ENCODE data around the gene RHBDF1. TPM values are rescaled to one million over a fixed set of nuclear protein-coding genes. Genes with fewer than 3 reads are reported as not detected.

RHBDF1 gene
- polyA plus RNA-seq, 1 of the 3 experiments (the other 2 are of a cell fraction) = 54.1 TPM

GRCh38 chr16:59440-60059 is 12.9 kb downstream of the RHBDF1 start:
- TF ChIP-seq CHD2 (IDR thresholded peaks at IDR 0.05; ENCODE audit: low read length, partially characterized antibody) = no peak
- TF ChIP-seq USF1 (IDR thresholded peaks at IDR 0.05; ENCODE audit: borderline replicate concordance, low read depth) = no peak
- no peak for TF ChIP-seq SMC3 (IDR thresholded peaks at IDR 0.05; ENCODE audit: low read depth, low read length)
- no peak for TF ChIP-seq RXRA (IDR thresholded peaks at IDR 0.05; ENCODE audit: borderline replicate concordance, low read depth)
- TF ChIP-seq POLR2AphosphoS5 (IDR thresholded peaks at IDR 0.05; ENCODE audit: low read depth, low read length) = no peak
- TF ChIP-seq ELF1 (IDR thresholded peaks at IDR 0.05) = no peak
- no peak for TF ChIP-seq TAF1 (IDR thresholded peaks at IDR 0.05; ENCODE audit: borderline replicate concordance, low read depth, low read length)
- WGBS (ENCODE audit: low lambda C conversion rate) = 94% methylated on average over 5 of the region's 14 CpGs
- no peak overlapping the region for H3K27ac ChIP-seq (ENCODE audit: low read depth in 2 of 2, low read length in 1 of 2)

GRCh38 chr16:58491-59439 is 13.7 kb downstream of the RHBDF1 start:
- H3K4me3 ChIP-seq (ENCODE audit: low read depth in 2 of 2, low read length in 1 of 2) = no peak overlapping the region
- POLR2A ChIA-PET = interaction anchor here (0.6 kb wide), 1 partner anchor 443 kb away, joined by 3 read pairs; no protein-coding TSS in a partner anchor
- peaks cover 0 to 4% of the 10 kb centered on the region in 2 experiments; a peak in 1 of 4 replicates for H3K4me1 ChIP-seq (ENCODE audit: control insufficient read depth in 1 of 2, insufficient read depth in 2 of 2, low read depth in 1 of 2, low read length in 1 of 2)
- no peak for TF ChIP-seq EP300 (IDR thresholded peaks at IDR 0.05; ENCODE audit: borderline replicate concordance in 1 of 2, low read depth in 1 of 2, low read length in 1 of 2)
- no peak for TF ChIP-seq USF1 (IDR thresholded peaks at IDR 0.05; ENCODE audit: borderline replicate concordance, low read depth)
- no peak for TF ChIP-seq RXRA (IDR thresholded peaks at IDR 0.05; ENCODE audit: borderline replicate concordance, low read depth)
- no peak for TF ChIP-seq TEAD4 (IDR thresholded peaks at IDR 0.05; ENCODE audit: borderline replicate concordance, insufficient read depth)
- TF ChIP-seq USF2 (IDR thresholded peaks at IDR 0.05; ENCODE audit: borderline replicate concordance, low read depth, low read length) = no peak
- no peak for TF ChIP-seq RAD21 (IDR thresholded peaks at IDR 0.05; ENCODE audit: low read length)
- no peak for TF ChIP-seq TCF12 (IDR thresholded peaks at IDR 0.05)
- TF ChIP-seq NRF1 (IDR thresholded peaks at IDR 0.05; ENCODE audit: low read depth, low read length) = no peak
- TF ChIP-seq IRF3 (IDR thresholded peaks at IDR 0.05; ENCODE audit: low read depth, low read length) = no peak
- TF ChIP-seq FOSL2 (IDR thresholded peaks at IDR 0.05; ENCODE audit: borderline replicate concordance, low read depth) = no peak
- TF ChIP-seq MXI1 (IDR thresholded peaks at IDR 0.05; ENCODE audit: low read depth, low read length) = no peak
- no peak for TF ChIP-seq RFX5 (IDR thresholded peaks at IDR 0.05; ENCODE audit: low read length)
- TF ChIP-seq NFIC (IDR thresholded peaks at IDR 0.05; ENCODE audit: borderline replicate concordance) = no peak
- no peak for TF ChIP-seq RCOR1 (IDR thresholded peaks at IDR 0.05; ENCODE audit: low read length)
- no peak for TF ChIP-seq POLR2AphosphoS5 (IDR thresholded peaks at IDR 0.05; ENCODE audit: low read depth, low read length)
- no peaks in the 10 kb centered on the region for H3K27me3 ChIP-seq (ENCODE audit: insufficient read depth)
- H3K9me3 ChIP-seq = no peaks in the 10 kb centered on the region
- H3K9me2 ChIP-seq = no peaks in the 10 kb centered on the region
- DNase-seq = no peak
- no peaks in the 10 kb centered on the region for H4K20me1 ChIP-seq (ENCODE audit: insufficient read depth)
- no peak overlapping the region for H2AFZ ChIP-seq (ENCODE audit: low read depth)
- H3K9ac ChIP-seq = no peak overlapping the region
- CTCF ChIA-PET = interaction anchor here (1.4 to 21.2 kb wide), 3 partner anchors 7 to 59 kb away, joined by 3 to 793 read pairs (median 30); no protein-coding TSS in a partner anchor
- no peak overlapping the region for H3K4me2 ChIP-seq
- peaks cover 4% of the 10 kb centered on the region for H3F3A ChIP-seq (replicated peaks; ENCODE audit: insufficient read depth)
- WGBS (ENCODE audit: low lambda C conversion rate) = 85% methylated on average over 12 of the region's 29 CpGs
- peaks cover 11% of the 10 kb centered on the region; the same call in 1 of the 2 replicates for H3K79me2 ChIP-seq (ENCODE audit: insufficient read depth)
- no peak overlapping the region; a peak in 1 of 4 replicates for H3K27ac ChIP-seq (ENCODE audit: low read depth in 2 of 2, low read length in 1 of 2)
- H3K36me3 ChIP-seq (replicated peaks in 1 of 2; ENCODE audit: control insufficient read depth in 1 of 2, insufficient read depth in 2 of 2, low read length in 1 of 2) = peaks cover 8 to 76% of the 10 kb centered on the region in 2 experiments

More at GRCh38 chr16:59440-60059, 12.9 kb downstream of the RHBDF1 start:
- no peak overlapping the region for H3K4me2 ChIP-seq
- H3K79me2 ChIP-seq (ENCODE audit: insufficient read depth) = peaks cover 3% of the 10 kb centered on the region; the same call in 1 of the 2 replicates
- ChIA-PET POLR2A (no interaction called here), CTCF (interaction anchor here (1.4 to 21.2 kb wide), 4 partner anchors 9 to 121 kb away, joined by 3 to 793 read pairs (median 56); partner anchors contain the start of gene HBQ1)
- no peaks in the 10 kb centered on the region for H3K27me3 ChIP-seq (ENCODE audit: insufficient read depth)
- H4K20me1 ChIP-seq (ENCODE audit: insufficient read depth) = peaks cover under 1% of the 10 kb centered on the region; the same call in 1 of the 2 replicates
- no peak for DNase-seq
- H2AFZ ChIP-seq (ENCODE audit: low read depth) = no peak overlapping the region
- no peak overlapping the region for H3K4me3 ChIP-seq (ENCODE audit: low read depth in 2 of 2, low read length in 1 of 2)
- H3K4me1 ChIP-seq (ENCODE audit: control insufficient read depth in 1 of 2, insufficient read depth in 2 of 2, low read depth in 1 of 2, low read length in 1 of 2) = no peaks in the 10 kb centered on the region
- H3K9me2 ChIP-seq = no peaks in the 10 kb centered on the region
- peaks cover 4% of the 10 kb centered on the region for H3F3A ChIP-seq (replicated peaks; ENCODE audit: insufficient read depth)
- H3K9ac ChIP-seq = no peak overlapping the region
- peaks cover 11 to 79% of the 10 kb centered on the region in 2 experiments for H3K36me3 ChIP-seq (replicated peaks in 1 of 2; ENCODE audit: control insufficient read depth in 1 of 2, insufficient read depth in 2 of 2, low read length in 1 of 2)
- H3K9me3 ChIP-seq = no peaks in the 10 kb centered on the region

All from SK-N-SH (cell line).